OCI-M2 (cell line): Measurements from ENCODE around the gene HSP90AA1.
A peak's percentile ranks its signal among the peaks of the same experiment; 100 is the strongest.
"Not testable (repeated sequence)": the region's sequence is repeated elsewhere in the genome, so short reads cannot be mapped to it uniquely, and the experiment has no call there.

Experiments
- DNase-seq: peaks from one replicate; lab custom pipeline; 2025; ENCODE audit not compliant: unreplicated experiment; lab: John Stamatoyannopoulos, UW

HSP90AA1 gene

DNA sequence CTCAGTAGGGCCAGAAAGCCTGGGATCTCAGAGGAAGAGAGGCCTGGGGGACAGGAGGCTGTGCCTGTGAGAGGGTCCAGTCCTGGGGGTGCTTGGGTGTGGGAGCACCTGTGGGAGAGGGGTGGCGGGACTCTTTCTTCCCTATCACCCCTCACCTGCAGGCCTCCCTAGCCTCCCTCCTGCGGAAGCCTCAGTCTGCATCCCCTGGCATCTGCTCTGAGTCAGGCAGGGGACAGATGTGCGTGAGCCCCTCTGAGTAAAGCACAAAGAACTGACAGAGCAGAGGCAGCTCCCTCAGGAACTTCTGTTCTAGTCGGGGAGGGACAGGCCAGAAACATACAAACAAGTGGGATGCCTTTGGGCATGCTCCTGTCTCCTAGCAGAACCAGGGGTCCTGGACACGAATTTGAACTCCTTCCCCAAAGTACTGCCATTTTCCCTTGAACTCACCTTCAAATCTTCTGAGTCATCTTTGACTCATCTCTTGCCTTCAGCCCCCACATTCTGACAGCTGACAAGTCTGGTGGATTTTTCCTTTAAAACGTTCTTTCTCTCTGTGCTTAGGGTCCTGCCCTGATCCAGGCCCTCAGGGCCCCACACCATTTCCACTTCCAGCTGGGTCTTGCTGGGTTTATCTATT, 8.5 kb upstream of the HSP90AA1 start:
- no peak for DNase-seq

DNA sequence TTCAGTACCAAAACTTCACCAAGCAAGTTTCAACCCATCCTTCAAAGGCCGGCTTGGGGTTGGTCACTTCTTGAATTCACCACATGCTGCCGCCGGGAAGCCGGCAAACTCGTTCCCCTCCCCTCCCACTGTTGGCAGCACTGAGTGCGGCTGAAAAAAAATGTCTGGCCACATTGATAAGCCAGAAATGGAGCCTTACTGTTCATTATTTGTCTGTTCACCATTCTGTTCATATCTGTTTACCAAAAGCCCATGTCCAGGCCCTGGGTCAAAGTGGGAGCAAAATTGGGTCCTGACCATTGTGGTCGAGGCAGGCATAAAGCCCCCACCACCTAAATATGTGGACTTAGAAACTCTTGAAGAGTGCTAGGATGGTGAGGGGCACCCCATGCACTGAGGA, 7.3 kb upstream of the HSP90AA1 start:
- peak; percentile 59 for DNase-seq

DNA sequence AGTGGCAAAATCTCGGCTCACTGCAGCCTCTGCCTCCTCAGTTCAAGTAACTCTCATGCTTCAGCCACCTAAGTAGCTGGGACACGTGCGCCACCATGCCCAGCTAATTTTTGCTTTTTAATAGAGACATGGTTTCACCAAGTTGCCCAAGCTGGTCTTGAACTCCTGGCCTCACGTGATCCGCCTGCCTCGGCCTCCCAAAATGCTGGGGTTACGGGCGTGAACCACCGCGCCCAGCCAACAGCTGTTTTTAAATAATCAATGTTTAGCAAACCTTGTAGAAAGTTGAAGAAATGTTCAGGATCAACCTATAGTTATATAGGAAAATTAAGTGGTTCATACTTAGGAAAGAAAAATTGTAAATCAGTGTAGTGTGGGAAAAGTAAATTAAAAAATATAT, 6.0 kb upstream of the HSP90AA1 start:
- DNase-seq, result no peak

DNA sequence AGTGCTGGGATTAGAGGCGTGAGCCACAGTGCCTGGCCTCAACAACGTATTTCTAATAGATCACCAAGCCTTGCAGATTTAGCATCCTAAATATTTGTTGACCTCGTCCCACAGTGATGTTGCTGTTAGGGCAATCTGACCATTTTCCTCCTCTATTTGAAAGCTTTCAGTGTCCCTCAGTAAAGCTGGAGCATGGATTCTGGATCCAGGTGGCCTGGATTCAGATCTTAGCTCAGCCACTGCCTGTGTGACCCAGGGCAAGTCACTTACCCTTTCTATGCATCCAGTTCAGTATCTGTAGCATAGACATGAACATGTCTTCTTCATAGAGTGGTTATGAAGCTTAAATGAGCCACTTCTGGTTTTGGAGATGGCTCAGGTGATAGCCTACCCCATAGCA, 3.9 kb upstream of the HSP90AA1 start:
- DNase-seq, result no peak

DNA sequence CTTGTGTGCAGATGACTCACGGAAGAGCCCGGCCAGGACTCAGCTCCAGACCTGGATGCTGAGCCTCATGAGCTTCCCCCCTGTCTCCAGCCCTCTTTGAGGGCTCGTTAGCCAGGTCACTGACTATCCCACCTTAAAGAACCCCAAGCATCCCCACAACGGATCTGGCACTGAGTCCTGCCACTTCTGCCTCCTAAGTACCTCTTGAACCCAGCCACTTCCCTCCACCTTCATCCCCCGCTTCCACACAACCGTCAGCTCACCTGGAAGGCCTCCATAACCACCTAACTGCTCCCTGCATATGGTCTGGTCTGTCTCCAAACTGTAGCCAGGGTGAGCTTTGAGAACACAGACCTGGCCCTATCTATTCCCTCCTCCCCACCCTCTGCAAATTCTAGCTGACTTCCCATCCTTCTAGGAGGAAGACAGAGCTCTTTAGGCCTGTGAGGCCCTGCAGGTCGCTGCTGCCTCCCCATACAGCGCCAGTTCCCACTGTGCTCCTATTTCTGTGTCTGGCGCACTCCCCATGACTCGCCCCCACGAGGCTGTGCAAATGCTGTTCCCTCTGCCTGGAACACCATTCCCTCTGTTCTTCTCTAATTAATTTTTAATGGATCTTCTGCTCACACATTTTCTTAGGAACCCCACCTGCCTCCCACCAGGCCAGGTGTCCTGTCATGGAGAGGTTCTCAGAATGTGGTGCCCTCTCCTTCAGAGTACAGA, 2.9 kb upstream of the HSP90AA1 start:
- no peak for DNase-seq

DNA sequence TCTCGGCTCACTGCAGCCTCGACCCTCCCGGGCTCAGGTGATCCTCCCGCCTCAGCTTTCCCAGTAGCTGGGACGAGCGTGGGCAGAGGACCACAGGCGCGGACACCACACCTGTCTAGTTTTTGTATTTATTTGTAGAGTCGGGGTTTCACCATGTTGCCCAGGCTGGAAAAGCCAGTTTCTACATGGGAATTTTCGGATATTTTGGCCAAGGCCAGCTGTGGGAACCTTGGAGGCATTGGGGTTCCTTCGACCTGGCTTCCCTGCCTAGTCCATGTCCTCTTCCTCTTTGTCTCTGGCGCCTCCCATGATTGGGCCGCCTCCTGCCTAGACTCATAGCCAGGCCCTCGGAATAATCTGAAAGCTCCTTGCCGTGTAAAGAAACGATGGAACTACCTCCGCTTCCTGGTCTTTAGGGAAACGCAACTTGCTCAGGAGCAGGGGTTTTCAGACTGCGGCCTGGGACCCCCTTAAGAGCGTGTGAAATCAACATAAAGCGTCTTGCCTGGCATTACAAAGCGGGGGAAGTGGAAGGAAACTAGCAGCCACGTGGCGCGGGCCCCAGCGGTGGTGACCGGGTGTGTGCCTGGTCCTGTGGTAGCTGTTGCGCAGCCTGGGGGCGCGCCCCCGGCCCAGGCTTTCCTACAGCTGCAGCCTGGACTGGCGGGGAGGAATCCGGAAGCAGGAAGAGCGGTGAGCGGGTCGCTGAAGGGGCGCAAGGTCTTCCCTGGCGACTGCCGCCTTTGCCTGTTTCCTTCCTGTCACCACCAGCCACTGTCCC, 1.4 kb upstream of the HSP90AA1 start:
- peak; percentile 80 for DNase-seq

DNA sequence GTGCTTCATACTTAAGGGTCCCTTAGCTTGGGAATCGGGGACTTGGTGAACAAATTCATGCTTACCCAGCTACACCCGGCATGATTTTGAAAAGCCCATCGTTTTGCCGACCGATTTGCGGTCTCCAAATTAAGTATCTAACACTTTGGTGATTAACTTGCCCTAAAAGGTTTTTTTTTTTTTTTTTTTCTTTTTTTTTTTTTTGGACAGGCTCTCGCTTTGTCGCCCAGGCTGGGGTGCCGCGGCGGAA, 843 bp upstream of the HSP90AA1 start:
- DNase-seq, result no peak

DNA sequence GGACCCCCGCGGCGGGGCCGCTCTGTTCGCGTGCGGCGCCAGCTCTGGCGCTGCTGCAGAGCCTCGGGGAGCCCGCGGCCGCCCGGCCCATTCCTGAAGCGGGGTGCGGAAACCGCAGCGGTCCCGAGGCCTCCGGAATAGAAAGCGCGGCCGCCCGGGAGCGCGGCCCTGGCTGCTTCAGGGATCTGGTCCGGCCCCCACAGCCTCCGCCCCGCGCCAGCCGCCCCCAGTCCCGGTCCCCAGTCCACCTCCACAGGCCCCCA, 204 bp downstream of the HSP90AA1 start:
- DNase-seq, result no peak

DNA sequence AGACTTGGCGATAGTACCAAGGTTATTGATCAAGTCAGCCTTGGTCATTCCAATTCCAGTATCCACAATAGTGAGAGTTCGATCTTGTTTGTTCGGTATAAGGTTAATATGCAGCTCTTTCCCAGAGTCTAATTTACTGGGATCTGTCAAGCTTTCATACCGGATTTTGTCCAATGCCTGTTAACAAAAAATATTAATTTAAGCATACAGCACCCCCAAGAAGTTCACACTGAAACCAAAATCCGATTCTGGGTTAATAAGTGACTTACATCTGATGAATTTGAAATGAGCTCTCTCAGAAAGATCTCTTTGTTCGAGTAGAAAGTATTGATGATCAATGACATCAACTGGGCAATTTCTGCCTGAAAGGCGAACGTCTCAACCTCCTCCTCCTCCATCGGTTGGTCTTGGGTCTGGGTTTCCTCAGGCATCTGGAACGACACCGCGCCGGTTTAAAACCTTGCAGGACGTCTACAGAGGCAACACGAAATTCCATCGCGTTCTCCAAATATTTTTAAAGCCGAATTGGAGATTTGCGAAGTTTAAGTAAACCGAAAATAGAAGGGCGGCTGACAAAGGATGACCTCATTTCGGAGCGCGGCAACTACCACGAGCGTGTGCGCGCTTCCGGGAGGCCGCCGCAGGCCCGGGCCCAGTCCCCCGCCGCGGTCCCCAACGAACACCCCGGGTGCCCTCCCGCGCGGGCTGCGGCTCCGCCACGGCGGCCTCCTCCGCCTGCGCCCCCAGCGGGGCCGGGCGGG, 716 bp downstream of the HSP90AA1 start:
- no peak for DNase-seq

DNA sequence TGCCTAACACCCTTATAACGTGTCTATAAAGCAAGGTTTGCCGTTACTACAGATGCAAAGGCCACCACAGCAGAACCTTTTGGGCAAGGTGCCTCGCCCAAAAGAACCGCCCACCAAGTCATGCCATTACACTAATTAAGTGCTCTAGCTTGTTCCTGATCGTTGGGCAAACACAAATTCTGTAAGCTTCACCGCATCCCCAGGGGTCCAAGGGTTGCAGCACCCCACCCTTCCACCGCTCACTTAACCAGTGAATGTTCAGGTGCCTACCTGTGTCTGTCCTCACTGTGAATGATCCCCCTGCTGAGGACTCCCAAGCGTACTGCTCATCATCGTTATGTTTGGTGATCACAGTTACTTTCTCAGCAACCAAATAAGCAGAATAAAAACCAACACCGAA, 1.4 kb downstream of the HSP90AA1 start:
- DNase-seq, result no peak

DNA sequence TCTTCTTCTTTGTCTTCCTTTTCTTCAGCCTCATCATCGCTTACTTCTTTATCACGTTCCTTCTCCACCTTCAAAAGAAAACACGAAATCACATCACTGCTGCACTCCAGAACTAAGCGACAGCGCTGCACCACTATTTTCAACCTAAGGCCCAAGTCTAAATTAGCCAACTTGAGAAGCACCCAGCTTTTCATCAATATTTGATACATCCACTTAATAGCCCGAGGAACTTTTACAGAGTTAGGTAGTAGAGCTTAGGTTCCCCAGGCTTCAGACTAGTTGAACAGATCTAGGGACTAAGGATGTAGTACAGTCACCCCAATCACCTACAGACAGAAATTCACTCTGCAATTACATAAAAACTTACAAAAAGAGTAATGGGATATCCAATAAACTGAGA, 1.9 kb downstream of the HSP90AA1 start:
- DNase-seq, result no peak

DNA sequence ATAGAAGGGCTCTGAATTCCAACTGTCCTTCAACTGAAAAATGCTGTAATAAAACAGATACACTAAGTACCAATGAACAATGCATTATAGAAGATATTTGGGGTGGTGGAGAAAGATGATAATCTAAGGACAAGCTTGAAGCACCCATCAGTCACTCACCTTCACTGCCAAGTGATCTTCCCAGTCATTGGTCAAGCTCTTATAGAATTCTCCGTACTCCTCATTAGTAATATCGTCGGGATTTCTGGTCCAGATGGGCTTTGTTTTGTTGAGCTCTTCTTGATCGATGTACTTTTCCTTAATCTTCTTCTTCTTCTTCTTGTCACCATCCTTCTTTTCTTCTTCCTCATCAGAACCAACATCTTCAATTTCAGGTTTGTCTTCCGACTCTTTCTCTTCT, 2.3 kb downstream of the HSP90AA1 start:
- DNase-seq, result not testable (repeated sequence)

DNA sequence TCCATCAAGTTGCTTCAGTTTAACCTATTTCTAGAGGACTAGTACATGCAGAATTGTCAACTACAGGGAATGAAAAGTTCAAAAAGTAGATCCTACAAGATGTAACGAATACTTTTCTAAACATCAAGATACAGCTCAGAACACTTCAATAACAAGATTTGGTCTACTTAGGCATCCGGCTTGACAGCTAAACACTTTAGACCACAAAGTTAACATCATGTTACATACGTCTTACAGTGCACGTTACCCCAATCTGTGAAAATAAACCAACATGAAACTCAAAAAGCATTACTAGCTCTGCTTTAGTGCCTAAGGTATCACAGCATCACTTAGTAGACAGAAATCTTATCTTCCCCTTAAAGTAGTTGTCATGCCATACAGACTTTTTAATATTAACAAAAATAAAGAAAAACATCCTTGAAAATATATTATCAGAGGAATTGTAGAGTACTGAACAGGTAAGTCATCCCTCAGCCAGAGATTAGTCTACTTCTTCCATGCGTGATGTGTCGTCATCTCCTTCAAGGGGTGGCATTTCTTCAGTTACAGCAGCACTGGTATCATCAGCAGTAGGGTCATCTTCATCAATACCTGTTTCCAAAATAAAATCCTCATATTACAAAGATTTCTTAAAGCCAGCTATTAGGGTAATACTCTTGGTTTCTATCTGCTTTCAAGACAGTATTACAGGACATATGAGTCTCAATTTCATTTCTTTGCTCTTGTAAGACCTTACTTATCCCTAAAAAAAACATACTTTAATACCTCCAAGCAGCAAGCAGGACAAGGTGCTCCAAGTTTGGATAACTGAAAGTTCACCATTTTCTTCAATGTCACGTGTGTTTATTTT, 5.4 kb downstream of the HSP90AA1 start:
- DNase-seq, result no peak

DNA sequence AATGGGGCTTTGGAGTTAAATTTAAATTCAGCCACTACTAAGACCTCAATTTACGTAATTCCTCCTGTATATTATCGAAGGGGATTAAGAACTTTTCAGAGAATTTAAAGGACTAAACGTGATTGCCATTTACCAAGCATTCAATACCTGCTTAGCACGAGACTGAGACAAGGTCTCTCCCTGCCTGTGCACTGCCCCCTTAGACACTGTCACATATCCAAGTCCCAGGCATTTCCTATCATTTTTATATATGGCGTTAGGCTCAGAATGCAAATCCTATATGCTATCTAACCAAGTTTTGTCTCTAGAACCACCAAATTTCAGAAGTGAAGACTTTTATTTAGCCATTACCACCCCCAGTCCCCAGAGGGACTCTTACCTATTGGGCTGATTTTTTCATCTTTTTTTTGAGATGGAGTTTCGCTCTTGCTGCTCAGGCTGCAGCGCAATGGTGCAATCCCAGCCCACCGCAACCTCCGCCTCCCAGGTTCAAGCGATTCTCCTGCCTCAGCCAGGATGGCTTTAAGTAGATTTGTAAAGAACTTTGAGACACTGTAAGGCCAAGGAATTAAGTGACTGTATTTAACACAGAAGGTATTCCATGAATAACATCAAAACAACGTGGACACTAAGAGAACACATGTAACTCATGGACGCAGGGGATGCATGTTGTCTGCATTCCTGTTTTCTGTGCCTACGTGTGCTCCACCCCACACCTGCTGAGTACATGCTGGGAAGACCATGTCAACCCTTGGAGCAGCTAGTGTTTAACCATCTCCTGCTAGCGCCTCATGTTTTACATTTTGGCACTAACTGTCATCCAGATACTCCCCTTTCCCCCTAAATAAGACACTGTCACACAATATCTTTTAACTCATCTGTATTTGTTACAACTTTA, 6.4 kb downstream of the HSP90AA1 start:
- no peak for DNase-seq

DNA sequence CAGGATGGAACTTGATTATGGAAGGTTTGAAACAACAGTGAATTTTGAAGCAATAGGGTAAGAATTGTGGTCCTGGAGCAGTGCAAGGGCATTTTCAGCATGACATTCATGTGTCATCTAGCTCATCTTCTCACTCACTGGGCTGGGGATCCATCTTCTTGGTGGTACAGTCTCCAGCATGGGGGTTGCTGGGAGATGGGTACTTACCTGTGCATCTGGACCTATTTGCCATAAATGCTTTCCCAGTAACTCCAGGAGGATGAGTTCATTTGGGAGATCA, 7.2 kb downstream of the HSP90AA1 start:
- no peak for DNase-seq

DNA sequence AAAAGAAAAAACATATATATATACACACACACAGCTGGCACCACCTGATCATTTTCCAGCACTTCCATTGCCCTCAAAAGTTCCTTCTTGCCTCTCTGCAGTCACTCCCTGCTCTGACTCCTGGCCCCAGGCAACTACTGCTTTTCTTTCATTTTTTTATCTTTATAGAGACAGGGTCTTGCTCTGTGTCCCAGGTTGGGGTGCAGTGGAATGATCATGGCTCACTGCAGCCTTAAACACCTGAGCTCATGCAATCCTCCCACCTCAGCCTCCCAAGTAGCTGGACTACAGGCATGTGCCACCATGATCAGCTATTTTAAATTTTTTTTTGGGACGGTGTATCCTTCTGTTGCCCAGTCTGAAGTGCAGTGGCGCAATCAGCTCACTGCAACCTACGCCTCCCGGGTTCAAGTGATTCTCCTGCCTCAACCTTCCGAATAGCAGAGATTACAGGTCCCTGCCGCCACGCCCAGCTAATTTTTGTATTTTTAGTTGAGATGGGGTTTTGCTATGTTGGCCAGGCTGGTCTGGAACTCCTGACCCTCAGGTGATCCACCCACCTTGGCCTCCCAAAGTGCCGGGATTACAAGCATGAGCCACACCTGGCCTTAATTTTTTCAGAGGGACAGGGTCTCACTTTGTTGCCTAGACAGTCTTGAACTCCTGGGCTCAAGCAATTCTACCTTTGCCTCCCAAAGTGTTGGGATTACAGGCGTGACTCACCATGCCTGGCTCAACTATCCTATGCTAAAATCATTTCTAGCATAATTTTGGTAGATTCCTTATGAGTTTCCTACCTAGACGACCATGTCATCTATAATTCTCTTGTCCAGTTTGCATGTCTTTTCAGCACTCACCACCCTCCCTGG, 7.8 kb downstream of the HSP90AA1 start:
- no peak for DNase-seq

DNA sequence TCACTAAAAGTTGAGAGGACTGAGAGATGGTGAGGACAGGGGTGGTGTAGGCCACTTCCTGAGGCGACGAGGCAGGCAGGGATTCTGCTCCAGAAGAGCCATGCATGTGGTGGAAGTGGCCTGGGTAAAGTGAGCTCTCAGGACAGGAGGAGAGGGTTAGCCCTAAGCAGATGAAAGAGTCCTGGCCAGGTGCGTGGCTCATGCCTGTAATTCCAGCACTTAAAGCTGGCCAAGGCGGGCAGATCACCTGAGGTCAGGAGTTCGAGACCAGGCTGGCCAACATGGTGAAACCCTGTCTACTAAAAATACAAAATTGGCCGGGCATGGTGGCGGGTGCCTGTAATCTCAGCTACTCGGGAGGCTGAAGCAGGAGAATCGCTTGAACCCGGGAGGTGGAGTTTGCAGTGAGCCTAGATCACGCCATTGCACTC, 8.5 kb downstream of the HSP90AA1 start:
- DNase-seq, result not testable (repeated sequence)

DNA sequence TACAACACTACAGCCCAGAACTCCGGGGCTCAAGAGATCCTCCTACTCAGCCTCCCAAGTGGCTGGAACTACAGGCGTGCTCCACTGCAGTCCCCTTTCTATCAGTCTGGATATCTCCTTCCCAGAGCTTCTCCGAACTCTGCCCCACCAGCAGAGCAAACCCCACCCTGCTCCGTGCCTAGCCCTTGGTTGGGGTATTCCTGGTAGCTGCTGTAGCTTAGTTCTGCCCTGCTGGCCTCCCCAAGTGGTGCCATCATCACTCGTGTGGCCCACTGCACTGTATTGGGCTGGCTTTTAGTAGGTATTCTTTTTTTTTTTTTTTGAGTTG, 9.5 kb downstream of the HSP90AA1 start:
- no peak for DNase-seq

DNA sequence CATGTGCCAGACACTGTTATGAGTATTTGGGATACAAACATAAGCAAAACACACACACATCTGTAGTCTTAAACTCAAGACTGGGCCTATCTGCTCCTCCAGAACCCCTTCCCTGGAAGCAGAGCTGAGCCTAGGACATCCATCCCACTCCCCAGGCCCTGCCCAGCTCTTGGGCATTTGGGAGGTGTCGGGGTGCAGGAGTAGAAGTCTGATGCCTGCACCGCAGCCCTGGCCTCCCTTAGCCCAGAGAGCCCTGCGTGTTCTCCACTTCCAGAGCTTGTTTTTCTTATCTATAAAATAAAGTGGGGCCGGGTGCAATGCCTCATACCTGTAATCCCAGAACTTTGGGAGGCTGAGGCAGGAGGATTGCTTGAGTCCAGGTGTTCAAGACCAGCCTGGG, 11.7 kb downstream of the HSP90AA1 start:
- DNase-seq, result no peak
